Caco-2 (cell line): ENCODE results near the gene TPSD1. TPM values are rescaled to one million over a fixed set of nuclear protein-coding genes. Genes with fewer than 3 reads are reported as not detected.

Experiments
- BruUV-seq: library from RNA; stranded (reverse); fragments of 400-500 nt; replicated peaks from 2 replicates; lab custom pipeline; 2021; lab: Mats Ljungman, UMichigan
- CTCF ChIA-PET: fragments of 300-600 bp; sonication (Branson Sonifier 250); formaldehyde crosslinking; loops from one replicate; lab custom pipeline; 2022; ENCODE audit warnings: antibody characterized with exemption; lab: Charles Lee
- POLR2A ChIA-PET: fragments of 300-600 bp; sonication (Branson Sonifier 250); formaldehyde crosslinking; loops from one replicate; lab custom pipeline; 2022; ENCODE audit warnings: antibody characterized with exemption; lab: Charles Lee
- DNase-seq, 2 experiments: peaks; one replicate each; pipeline versions ENCODE4 v3.0.0 to v3.0.0-alpha.2; 2020 to 2022
- H3K27me3 ChIP-seq: replicated peaks from 2 replicates; pipeline ENCODE4 v1.6.0; 2011; ENCODE audit warnings: low read length; ENCODE audit not compliant: control insufficient read depth, insufficient read depth
- H3K36me3 ChIP-seq: 2 replicates; pipeline ENCODE4 v1.5.1; 2011; ENCODE audit warnings: low read length; ENCODE audit not compliant: control insufficient read depth, insufficient read depth
- H3K4me1 ChIP-seq: fragments of 250-450 bp; sonication (Bioruptor Pico); 2 replicates; pipeline ENCODE4 v1.5.1; 2020; ENCODE audit warnings: mild to moderate bottlenecking
- H3K4me3 ChIP-seq: 2 replicates; pipeline ENCODE4 v1.5.1; 2011; ENCODE audit warnings: low read depth, mild to moderate bottlenecking, control low read depth, low read length
- H3K9me3 ChIP-seq: fragments of 250-450 bp; sonication (Bioruptor Pico); 2 replicates; pipeline ENCODE4 v1.5.1; 2020; ENCODE audit warnings: mild to moderate bottlenecking, moderate library complexity
- H3K27ac Mint-ChIP-seq: one replicate; pipeline ENCODE4 v1.8.0; 2022; ENCODE audit warnings: mixed read lengths; ENCODE audit not compliant: unreplicated experiment
- H3K27me3 Mint-ChIP-seq: one replicate; pipeline ENCODE4 v1.8.0; 2022; ENCODE audit warnings: mixed read lengths; ENCODE audit not compliant: insufficient read depth, unreplicated experiment
- H3K36me3 Mint-ChIP-seq: one replicate; pipeline ENCODE4 v1.8.0; 2022; ENCODE audit warnings: mild to moderate bottlenecking, mixed read lengths; ENCODE audit not compliant: insufficient read depth, unreplicated experiment
- H3K4me1 Mint-ChIP-seq: one replicate; pipeline ENCODE4 v1.8.0; 2022; ENCODE audit warnings: low read depth, mixed read lengths; ENCODE audit not compliant: unreplicated experiment
- H3K4me3 Mint-ChIP-seq: one replicate; pipeline ENCODE4 v1.8.0; 2022; ENCODE audit warnings: mild to moderate bottlenecking, moderate library complexity, mixed read lengths; ENCODE audit not compliant: unreplicated experiment
- H3K9me3 Mint-ChIP-seq: one replicate; pipeline ENCODE4 v1.8.0; 2022; ENCODE audit warnings: mixed read lengths; ENCODE audit not compliant: unreplicated experiment
- CTCF ChIP-seq, 2 experiments: fragments of 200-600 bp in 1 of 2; IDR thresholded peaks; 1 replicate in 1 of 2; 2 replicates in 1 of 2; pipeline versions ENCODE4 v1.5.1 to v1.8.0; 2011 to 2022; ENCODE audit warnings: antibody characterized with exemption in 1 of 2, control low read depth in 1 of 2, inconsistent platforms in 1 of 2, low read depth in 1 of 2, low read length in 1 of 2, mild to moderate bottlenecking in 1 of 2, moderate library complexity in 1 of 2; ENCODE audit not compliant: insufficient read depth in 1 of 2, severe bottlenecking in 1 of 2, unreplicated experiment in 1 of 2
- intact Hi-C: fragments of 100-400 bp; cut with micrococcal nuclease; formaldehyde crosslinking; loops from one replicate; pipeline ENCODE4 v1.10.0; 2022; ENCODE audit not compliant: unreplicated experiment
- total RNA-seq: library from RNA; stranded (reverse); gene quantifications from 2 replicates; pipeline ENCODE4 v1.2.3, GENCODE V29; 2022

The TPSD1 gene
- total RNA-seq, 1 experiment from 2014 or later, result not detected

GRCh38 chr16:1208239-1208830 is 47.5 kb upstream of the TPSD1 start:
- no peak for DNase-seq
- CTCF ChIA-PET, result no interaction called here

GRCh38 chr16:1209081-1209480 is 46.8 kb upstream of the TPSD1 start:
- POLR2A ChIA-PET, result no interaction called here
- no peak overlapping the region for H3K27ac Mint-ChIP-seq

More at GRCh38 chr16:1208239-1208830, 47.5 kb upstream of the TPSD1 start:
- H3K27me3 ChIP-seq, result no peaks in the 10 kb centered on the region
- POLR2A ChIA-PET, result no interaction called here
- H3K9me3 Mint-ChIP-seq, result no peaks in the 10 kb centered on the region
- TF ChIP-seq CTCF (IDR thresholded peaks at IDR 0.05; ENCODE audit: insufficient read depth in 1 of 2, low read depth in 1 of 2, low read length in 1 of 2, severe bottlenecking in 1 of 2, unreplicated experiment in 1 of 2), result no peak
- H3K27ac Mint-ChIP-seq, result no peak overlapping the region
- no peaks in the 10 kb centered on the region for H3K36me3 ChIP-seq
- H3K36me3 Mint-ChIP-seq, result peaks cover 8% of the 10 kb centered on the region
- H3K27me3 Mint-ChIP-seq, result no peaks in the 10 kb centered on the region
- no TSS peak for BruUV-seq
- no peaks in the 10 kb centered on the region for H3K4me1 ChIP-seq
- H3K4me1 Mint-ChIP-seq, result no peaks in the 10 kb centered on the region
- intact Hi-C loops, result no loop called here
- H3K9me3 ChIP-seq, result no peaks in the 10 kb centered on the region
- no peak overlapping the region for H3K4me3 ChIP-seq
- H3K4me3 Mint-ChIP-seq, result no peak overlapping the region

DNA sequence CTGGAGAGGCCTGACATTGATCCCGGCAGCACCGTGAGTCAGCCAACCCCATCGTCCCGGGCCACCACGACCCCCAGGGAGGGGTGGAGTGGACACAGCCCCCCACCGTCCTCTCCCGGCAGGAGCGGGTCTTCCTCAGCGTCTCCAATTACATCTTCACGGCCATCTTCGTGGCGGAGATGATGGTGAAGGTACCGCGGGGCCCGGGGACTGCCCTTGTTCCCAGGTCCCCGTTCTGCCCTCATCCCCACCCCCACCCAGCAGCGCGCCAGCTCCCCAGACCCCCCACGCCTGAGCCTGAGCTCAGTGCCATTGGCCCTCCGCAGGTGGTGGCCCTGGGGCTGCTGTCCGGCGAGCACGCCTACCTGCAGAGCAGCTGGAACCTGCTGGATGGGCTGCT is 45.4 kb upstream of the TPSD1 start:
- Histone ChIP-seq H3K36me3 (no peaks in the 10 kb centered on the region), H3K4me3 (no peak overlapping the region), H3K4me1 (no peaks in the 10 kb centered on the region), H3K9me3 (no peaks in the 10 kb centered on the region), H3K27me3 (no peaks in the 10 kb centered on the region)
- no peak for TF ChIP-seq CTCF (IDR thresholded peaks at IDR 0.05; ENCODE audit: insufficient read depth in 1 of 2, low read depth in 1 of 2, low read length in 1 of 2, severe bottlenecking in 1 of 2, unreplicated experiment in 1 of 2)
- DNase-seq, result no peak
- Mint-ChIP-seq H3K36me3 (peaks cover 4% of the 10 kb centered on the region), H3K27ac (no peak overlapping the region), H3K27me3 (no peaks in the 10 kb centered on the region), H3K4me1 (no peaks in the 10 kb centered on the region), H3K9me3 (no peaks in the 10 kb centered on the region), H3K4me3 (no peak overlapping the region)
- ChIA-PET CTCF (no interaction called here), POLR2A (no interaction called here)
- intact Hi-C loops, result no loop called here
- BruUV-seq, result no TSS peak

More at GRCh38 chr16:1209081-1209480, 46.8 kb upstream of the TPSD1 start:
- no peak for TF ChIP-seq CTCF (IDR thresholded peaks at IDR 0.05; ENCODE audit: insufficient read depth in 1 of 2, low read depth in 1 of 2, low read length in 1 of 2, severe bottlenecking in 1 of 2, unreplicated experiment in 1 of 2)
- CTCF ChIA-PET, result no interaction called here
- DNase-seq, result no peak
- no TSS peak for BruUV-seq
- no peaks in the 10 kb centered on the region for H3K36me3 ChIP-seq
- H3K4me1 ChIP-seq, result no peaks in the 10 kb centered on the region
- H3K36me3 Mint-ChIP-seq, result peaks cover 8% of the 10 kb centered on the region
- no peak overlapping the region for H3K4me3 ChIP-seq
- no peaks in the 10 kb centered on the region for H3K4me1 Mint-ChIP-seq
- H3K27me3 ChIP-seq, result no peaks in the 10 kb centered on the region
- intact Hi-C loops, result no loop called here
- H3K9me3 Mint-ChIP-seq, result no peaks in the 10 kb centered on the region
- H3K27me3 Mint-ChIP-seq, result no peaks in the 10 kb centered on the region
- H3K9me3 ChIP-seq, result no peaks in the 10 kb centered on the region
- no peak overlapping the region for H3K4me3 Mint-ChIP-seq
